Suppressor macrophage treated with lipopolysaccharide for 4 hours (primary cell): ENCODE data around the gene CCSAP.
A peak's percentile ranks its signal among the peaks of the same experiment; 100 is the strongest.
"Not testable (repeated sequence)": the region's sequence is repeated elsewhere in the genome, so short reads cannot be mapped to it uniquely, and the experiment has no call there.

Experiments
- DNase-seq: peaks from one replicate; pipeline ENCODE4 v3.0.0-alpha.2; 2020

The CCSAP gene

DNA sequence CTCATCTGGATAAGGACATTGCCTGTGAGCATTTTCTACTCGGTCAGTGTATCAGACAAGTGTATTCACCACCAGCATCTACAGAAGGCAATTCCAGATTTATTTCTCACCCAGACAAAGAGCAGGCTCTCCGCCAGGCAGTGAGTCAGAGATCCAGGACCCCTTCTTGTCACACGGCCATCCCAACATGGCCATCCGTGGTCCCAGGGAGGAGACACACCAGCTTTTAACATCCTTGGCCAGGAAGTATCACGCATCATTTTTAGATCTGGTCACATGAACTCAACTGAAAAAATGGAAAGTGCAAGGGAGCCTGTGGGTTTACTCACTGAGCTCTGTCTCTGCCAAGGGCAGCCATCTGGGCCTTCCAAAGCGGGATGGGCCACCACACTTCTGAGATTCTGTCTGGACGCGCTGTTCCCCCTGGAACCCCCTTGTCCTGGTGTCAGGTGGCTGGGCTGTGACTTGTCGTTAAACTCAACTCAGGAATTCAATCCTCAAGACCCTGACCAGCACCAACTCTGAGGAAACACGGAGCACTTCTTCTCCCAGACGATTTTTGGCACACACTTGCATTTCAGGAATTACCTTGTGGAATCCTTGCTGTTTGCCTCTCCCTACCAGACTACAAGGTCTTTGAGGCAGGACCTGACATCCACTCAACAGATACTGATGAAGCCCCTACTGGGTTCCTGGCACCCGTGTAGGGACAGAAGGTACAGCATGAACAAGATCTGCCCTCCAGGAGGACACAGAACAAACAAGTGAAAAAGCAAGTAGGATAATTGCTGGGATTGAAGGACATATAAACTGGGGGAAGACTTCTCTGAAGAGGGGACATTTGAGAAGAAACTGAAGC lies 21.6 kb upstream of the CCSAP start:
- DNase-seq, result no peak

DNA sequence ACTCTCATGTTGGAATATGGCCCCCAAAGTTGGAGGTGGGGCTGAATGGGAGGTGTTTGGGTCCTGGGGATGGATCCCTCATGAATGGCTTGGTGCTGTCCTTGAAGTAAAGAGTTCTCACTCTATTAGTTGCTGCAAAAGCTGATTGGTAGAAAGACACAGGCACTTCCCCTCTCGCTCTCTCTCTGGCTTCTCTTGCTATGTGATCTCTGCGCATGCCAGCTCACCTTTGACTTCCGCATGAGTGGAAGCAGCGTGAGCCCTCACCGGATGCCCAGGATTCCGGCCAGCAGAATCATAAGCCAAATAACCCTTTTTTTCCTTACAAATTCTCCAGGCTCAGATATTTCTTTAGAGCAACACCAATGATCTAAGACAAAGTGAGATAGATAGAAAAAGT lies 20.9 kb upstream of the CCSAP start:
- no peak for DNase-seq

DNA sequence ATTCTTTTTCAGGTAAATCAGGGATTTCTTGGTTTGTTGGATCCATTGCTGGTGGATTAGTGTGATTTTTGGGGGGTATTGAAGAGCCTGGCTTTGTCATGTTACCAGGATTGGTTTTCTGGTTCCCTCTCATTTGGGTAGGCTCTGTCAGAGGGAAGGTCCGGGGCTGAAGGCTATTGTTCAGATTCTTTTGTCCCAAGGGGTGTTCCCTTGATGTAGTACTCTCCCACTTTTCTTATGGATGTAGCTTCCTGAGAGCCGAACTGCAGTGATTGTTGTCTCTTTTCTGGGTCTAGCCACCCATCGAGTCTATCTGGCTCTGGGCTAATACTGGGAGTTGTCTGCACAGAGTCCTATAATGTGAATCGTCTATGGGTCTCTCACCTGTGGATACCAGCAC lies 17.6 kb upstream of the CCSAP start:
- no peak for DNase-seq

DNA sequence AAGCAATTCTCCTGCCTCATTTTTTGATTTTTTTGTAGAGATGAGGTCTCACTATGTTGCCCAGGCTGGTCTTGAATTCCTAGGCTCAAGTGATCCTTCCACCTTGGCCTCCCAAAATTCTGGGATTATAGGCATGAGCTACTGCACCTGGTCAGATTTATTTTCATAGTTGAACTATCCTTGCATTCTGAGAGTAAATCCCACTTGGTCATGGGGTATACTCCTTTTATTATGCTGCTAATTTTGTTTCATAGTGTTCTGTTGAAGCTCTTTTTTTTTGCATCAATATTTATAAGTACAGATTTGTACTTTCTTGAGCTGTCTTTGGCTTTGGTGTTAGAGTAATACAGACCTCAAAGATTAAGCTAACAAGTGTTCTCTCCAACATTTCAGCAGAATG lies 12.8 kb upstream of the CCSAP start:
- DNase-seq, result no peak

DNA sequence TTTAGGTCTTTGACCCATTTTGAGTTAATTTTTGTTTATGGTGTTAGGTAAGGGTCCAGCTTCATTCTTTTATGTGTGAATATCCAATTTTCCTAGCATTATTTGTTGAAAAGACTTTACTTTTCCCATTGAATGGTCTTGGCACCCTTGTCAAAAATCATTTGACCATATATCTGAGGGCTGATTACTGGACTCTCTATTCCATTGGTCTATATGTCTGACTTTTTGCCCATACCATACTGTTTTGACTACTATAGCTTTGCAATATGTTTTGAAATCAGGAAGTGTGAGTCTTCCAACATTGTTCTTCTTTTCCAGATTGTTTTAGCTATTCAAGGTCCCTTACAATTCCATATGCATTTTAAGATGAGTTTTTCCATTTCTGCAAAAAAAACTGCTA lies 11.4 kb upstream of the CCSAP start:
- DNase-seq, result no peak

DNA sequence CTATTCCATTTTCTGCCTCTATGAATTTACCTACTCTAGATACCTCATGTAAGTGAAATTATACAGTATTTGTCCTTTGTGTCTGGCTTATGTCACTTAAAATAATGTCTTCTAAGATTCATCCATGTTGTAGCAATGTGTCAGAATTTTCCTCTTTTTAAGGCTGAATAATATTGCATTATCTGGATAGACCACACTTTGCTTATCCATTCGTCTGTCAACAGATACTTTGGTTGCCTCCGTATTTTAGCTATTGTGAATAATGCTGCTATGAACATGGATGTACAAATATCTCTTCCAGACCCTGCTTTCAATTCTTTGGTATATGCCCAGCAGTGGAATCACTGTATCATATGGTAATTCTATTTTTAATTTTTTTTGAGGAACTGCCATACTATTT lies 10.1 kb upstream of the CCSAP start:
- no peak for DNase-seq

DNA sequence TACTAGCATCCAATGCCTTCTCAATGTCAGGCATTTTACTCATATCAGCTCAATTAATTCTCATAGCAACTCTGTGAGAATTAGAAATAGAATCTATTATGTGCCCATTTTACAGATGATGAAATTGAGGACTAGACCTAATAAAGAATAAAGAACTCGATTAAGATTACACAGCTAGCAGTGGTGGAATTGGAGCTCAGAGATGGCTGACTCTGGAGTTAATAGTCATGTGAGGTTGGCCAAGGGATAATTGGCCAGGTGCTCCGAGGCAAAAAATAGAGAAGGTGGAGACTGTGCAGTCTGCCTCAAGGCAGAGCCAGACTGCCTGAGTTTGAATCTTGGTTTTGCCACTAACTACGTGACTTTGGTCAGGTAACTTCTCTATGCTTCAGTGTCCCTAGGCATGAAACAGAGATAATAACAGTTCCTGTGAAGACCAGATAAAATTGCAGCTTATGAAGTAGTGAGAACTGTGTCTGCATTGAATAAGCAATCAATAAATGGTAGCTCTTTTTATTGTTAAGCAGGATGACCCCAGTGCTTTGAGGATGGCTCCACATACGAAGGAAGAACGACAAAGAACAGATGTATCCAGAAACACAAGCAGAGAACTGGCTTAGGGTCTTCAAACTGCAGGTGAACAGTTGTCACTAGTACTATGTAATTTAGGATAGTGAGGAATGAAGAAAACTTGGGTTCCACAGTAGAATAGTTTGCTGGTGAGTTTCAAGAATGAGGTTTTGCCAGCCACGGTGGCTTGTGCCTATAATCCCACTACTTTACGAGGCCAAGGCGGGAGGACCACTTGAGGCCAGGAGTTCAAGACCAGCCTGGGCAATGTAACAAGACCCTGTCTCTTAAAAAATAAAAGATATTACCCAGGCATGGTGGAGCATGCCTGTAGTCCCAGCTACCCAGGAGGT lies 6.9 kb upstream of the CCSAP start:
- no peak for DNase-seq

DNA sequence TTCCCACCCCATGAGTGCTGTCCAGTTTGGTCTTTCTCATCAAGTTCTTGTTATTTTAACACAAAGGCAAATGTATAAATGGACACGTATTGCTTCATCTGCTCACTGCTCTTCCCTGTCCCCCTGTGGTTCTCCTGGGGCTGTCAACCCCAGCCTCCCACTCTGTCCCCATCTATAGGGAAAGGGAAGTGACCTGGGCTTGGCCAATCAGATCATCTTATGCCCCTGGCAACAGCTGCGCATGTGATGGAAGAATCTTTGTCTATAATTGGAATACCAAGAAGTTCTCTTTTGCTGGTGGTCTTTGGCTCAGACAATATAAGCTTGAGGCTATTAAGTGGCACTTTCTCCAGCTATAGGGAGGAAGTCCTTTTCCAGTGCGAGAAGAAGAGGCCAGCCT lies 4.7 kb upstream of the CCSAP start:
- peak; percentile 41 for DNase-seq

DNA sequence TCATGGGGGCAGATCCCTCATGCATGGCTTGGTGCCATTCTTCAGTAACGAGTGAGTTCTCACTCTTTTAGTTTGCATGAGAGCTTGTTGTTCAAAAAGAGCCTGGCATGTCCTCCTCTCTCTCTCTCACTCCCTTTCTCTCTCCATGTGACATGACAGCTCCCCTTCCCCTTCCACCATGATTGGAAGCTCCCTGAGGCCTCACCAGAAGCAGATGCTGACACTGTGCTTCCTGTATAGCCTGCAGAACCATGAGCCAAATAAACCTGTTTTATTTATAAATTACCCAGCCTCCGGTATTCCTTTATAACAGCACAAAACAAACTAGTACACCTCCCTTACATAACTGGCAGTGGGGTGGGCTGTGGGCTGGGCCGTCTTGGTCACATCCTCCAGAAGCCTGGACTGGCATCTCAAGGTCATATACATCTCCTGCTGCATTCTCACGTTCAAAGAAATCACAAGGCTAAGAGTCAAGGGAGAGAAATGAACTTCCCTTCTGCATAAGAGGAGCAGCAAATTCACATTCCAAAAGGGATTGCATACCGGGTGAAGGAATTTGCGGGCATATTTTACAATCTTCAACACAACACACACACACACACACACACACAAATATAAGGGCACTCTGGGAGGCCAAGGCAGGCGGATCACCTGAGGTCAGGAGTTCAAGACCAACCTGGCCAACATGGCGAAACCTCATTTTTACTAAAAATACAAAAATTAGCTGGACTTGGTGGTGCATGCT lies 2.3 kb upstream of the CCSAP start:
- no peak for DNase-seq

DNA sequence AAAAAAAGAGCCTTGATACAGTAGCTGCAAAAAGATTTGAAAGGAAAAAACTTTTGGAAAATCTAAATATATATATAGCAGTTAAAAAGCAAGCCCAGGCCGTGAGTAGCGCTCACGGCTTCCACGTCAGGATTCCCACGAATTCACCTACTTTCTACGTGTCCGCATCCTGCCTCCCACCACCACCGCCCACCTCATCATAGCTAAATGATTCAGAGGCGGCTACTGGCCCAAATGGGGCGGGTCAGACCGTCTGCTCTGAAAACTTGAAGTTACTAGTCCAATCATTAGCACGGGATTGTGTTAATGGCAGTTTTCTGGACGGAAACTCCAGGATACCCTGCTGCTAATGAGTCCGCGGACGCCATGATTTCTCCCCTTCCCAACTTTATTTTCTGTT lies 1.3 kb upstream of the CCSAP start:
- no peak for DNase-seq

DNA sequence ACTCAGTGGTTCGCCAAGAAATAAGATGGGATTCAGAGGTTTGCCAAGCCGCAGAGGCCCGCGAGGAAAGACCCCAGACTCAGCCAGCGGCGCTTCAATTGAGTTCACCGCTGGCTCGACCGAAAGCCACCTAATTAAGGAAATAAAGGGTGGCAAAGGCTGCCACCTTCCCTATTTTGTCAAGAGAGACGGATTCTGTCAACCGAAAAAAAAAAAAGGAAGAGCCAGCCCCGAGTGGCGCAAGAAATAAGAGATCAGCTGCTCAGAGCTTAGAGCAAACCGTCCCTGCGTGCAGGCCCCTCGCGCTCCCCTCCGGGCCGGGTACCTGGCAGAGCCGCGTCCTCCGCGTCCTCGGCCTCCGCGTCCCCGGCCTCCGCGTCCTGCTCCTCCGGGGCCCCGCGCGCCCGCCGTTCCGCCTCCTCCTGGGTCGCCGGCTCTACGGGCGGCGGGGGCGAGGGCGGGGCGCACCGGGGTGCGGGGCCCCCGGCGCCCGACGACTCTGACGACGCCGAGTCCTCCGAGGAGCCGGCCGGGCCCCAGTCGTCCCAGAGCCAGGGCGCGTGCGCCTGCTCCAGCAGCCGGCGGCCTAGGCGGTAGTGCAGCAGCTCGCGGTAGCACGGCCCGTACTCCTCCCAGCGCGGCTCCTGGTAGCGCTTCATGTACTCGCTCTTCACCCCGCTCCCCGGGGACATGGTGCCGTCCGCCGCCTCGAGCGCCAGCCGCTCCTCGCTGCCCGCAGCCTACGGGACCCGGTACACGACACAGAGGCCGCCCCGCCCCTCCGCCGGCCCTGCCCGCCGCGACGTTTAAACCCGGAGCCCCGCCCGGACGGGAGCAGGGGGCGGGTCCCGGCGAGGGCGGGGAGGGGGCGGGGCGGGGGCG lies 832 bp downstream of the CCSAP start:
- peak; percentile 79 for DNase-seq

DNA sequence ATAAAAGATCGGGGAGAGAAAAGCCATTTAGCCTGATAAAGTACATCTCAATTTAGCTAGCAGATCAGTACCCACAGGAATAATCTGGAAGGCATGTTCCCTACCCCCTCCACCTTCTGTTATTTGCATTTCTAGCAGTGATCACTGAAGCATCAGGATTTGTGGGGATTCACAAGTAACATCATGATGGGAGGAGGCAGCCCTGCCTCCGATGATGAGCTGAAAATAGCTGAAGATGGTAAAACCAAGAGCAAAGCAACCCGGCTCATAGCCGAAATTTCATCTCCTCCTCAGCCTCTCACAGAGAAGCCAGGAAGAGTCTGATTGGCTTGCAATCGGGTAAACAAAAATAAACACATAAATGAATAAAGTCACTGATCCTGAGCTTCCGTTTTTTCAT lies 2.4 kb downstream of the CCSAP start:
- DNase-seq, result no peak

DNA sequence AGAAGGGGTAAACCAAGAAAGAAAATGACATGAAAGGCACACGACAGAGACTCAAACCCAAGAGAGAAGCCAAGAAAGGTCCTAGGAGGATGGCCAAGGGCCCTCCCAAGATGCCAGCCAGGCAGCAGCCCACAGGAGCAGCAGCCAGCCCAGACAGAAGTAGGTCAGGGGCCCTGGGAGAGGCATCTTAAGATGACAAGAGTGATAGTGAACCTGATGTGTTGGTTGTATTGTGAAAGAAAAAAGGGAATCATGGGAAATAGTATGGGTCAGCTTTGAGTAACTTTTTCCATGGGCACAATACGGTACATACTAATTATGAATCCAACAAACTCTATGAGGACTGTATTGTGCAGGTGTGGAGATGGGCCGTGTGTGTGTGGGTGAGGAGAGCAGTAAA lies 3.3 kb downstream of the CCSAP start:
- peak; percentile 40 for DNase-seq

DNA sequence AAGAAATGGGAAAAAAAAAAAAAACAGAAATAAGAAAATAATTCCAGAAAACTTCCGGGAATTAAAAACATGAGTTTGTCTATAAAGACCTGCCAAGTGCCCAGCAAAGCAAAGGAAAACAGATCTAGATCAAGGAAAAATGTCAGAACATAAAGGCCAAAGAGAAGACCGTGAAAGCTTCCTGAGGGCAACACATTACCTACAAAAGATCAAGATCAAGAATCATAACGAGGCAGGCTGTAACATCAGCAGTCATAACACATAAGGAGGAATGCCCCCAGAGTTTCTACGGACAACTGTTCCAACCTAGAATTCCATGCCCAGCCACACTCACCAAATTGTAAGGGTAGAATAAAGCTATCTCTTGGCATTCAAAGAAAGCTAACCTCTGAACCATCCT lies 3.8 kb downstream of the CCSAP start:
- no peak for DNase-seq

DNA sequence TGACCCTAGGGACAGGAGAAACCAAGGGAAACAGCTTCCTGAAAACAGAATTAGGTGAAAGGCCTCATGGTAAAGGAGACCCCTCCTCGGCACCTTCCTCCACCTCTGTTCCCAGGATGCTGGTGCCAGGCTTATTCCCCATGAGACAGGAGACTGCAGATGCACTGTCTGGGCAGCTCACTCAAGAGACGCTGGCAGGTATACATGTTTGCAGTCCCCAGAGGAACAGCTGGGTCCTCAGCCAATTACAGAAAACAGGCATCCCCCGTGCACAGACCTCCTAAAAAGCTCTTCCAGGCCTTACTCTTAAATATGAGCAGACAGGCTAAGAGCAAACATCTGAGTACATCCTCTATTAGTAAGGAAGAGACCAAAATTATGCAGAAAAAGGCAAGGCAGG lies 6.5 kb downstream of the CCSAP start:
- DNase-seq, result no peak

DNA sequence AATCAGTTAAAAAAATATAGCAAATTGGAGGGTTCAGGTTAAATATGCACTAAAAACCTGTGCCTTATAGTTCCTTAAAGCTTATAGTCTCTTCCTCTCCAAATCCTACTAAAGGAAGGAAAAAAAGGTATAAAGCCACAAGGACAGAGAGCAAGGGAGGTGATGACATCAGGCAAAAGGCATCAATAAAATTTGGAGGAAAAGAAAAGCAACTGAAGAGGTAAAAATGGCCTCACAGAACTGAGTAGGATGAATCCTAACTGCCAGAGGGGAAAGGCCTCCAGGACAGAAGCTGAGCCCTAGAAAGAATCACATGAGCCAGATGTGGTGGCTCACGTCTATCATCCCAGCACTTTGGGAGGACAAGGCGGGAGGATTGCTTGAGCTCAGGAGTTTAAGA lies 8.1 kb downstream of the CCSAP start:
- no peak for DNase-seq

DNA sequence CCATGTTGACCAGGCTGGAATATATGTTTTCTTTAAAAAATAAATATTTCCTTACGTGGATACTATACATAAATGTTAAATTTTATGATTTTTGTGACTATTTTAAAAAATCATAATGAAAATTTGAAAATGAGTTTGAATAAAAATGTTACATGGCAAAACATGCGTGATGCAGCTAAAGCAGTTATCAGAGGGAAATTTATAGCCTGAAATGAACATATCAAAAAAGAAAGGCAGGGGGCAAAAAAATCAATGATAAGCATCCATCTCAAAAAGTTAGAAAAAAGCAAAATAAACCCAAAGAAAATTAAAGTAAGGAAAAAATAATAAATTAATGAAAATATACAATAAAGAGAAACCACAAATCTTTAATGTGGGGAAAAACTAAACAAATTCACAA lies 8.6 kb downstream of the CCSAP start:
- DNase-seq, result no peak

DNA sequence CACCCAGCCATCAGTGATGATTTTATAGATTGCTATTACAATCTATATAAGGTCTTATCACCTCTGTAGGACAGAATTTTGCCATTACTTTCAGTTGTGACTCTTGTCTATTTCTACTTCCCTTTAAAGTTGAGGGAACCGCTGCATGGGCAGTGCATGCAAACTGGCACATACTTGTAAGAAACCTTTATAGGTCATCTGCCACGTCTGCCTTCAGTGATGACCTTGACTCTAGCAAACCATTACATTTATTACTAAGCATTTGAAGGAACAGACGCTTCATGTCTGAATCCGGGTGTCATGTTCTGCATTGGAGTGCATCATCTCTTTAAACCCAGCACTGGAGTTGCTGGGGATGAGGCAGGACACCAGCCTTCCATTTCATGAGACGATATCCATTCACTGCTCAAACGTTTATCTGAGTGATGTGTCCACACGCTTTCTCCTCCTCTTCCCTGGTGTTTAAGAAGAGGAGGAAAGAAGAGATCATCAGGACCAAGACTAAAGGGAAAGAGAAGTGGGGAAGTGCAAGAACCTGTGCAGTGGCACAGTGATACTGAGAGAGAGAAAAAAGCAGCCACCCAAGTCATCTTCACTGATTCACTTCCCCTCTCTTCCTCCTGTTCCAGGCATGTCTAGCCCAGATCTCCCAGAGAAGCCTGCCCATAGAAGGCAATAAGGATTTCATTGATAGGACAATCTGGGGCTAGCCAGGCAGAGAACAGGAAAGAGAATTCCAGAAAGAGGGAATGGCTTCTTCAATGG lies 14.1 kb downstream of the CCSAP start:
- DNase-seq, result peak; percentile 7

DNA sequence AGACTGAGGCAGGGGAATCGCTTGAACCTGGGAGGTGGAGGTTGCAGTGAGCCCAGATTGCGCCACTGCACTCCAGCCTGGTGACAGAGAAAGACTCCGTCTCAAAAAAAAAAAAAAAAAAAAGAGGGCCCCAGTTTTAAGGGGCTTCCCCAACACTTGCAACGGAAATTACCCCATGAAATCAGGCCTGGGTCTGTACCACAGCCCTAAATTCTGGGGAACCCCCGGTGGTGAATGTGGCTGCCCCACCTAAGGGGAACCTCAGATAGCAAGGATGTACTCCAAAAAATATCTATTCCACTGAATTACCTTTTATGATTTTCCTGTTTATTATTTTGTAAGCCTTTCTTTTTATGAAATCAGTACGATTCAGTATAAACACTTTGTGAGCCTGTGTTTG lies 15.1 kb downstream of the CCSAP start:
- not testable (repeated sequence) for DNase-seq

DNA sequence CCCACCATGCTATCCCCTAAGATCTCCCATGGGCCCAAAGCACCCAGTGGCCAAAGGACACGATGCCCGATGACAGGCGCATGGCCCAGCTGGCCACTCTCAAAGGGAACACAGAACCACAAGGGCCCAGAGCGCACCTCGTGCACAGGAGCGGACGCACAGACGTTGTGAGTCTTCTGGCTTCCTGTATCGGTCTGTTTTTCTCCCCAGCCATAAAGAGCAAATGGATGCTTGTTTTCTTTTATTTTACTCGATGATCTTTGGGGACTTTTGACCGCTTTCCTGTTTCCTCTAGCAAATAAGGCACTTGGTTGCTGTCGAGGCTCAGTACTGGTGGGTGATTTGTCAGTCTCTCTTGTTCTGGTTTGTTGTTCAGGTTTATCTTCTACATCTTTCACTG lies 16.2 kb downstream of the CCSAP start:
- no peak for DNase-seq

DNA sequence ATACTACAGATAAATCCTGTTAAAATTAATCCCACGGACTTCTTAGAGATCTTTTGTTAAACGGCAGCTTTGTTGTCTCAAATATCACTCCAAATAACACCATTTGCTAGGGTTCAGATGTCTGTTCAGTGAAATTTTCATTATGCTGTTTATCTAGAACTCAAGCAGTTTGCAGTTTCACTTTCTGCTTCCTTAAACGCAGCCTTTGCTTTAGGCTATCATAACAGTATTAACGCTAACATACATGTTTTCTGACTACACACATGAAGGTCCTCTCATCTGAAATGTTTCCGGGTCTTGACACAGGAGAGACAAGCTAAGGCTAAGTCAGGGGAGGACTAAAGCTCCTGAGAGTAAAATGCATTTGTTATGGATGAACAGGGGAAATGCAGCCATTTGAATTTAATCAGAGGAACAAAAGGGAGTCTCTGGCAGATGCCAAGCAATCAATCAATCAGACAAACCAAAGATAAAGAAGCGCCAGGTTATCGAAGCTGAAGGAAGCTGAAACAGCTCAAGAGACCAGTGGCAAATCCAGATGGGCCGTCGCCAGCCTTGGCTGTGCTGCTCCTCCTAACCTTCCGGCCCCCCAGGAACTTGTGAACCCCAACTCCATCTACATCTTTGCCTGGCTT lies 16.9 kb downstream of the CCSAP start:
- DNase-seq, result peak; percentile 49
